ENCODE data around the gene EVC2.
"Not testable (repeated sequence)": the region's sequence is repeated elsewhere in the genome, so short reads cannot be mapped to it uniquely, and the experiment has no call there.

Gene EVC2

GRCh38 chr4:5746250-5746649 lies 37.9 kb upstream of the EVC2 start:
- DNase-seq, result no peak

DNA sequence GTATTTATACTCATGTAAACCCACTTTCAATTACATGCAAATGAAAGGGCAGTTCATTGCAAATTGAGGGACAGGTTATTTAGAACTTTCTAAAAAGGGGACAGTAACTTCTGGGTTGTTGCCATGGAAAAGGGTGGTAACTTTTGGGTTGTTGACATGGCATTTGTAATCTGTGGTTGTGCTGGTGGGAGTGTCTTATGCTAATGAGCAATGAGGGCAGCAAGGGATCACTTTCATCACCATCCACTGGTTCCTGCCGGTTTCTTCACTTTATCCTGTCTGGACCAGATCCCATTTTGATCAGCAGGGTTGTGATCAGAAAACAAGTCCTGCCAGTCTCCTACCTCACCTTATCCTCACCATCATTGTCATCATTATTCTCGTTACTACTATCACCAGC lies 34.6 kb upstream of the EVC2 start:
- no peak for DNase-seq

DNA sequence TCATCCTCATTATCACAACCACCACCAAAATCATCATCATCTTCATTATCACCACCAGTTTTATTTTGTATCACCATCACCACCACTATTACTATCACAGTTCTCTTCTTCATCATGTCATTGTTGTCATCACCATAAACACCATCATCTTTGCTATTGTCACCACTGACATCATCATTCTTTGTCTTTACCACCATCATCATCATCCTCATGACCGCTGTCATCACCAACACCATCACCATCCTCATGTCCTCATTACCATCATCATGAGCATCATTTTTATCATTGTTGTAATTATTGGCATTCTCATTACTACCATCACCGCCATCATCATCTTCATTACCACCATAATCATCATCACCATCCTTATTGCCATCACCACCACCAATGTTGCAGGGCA lies 34.0 kb upstream of the EVC2 start:
- no peak for DNase-seq

- DNase-seq, result no peak
Observed at GRCh38 chr4:5738061-5738460, 29.7 kb upstream of the EVC2 start.

- no peak for DNase-seq
Observed at GRCh38 chr4:5735463-5735862, 27.1 kb upstream of the EVC2 start.

DNA sequence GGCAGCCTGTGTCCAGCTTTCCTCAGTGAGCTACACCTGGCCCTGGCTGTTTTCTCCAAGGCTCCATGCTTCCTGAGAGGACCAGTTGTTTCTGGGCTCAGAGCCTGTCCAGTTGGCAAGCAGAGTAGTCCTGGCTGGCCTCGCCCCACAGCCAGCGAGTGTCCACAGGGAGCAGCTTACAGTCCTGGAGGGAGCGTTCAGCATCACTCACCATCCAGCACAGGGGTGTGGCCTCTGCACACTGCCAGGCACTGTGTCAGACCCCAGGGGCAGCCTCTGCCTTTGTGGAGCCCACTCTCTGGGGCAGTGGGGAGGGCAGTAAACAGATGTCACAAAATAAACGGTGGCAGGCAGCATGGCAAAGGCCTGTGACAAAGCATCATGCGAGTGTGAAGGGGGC lies 26.5 kb upstream of the EVC2 start:
- DNase-seq, result no peak

DNA sequence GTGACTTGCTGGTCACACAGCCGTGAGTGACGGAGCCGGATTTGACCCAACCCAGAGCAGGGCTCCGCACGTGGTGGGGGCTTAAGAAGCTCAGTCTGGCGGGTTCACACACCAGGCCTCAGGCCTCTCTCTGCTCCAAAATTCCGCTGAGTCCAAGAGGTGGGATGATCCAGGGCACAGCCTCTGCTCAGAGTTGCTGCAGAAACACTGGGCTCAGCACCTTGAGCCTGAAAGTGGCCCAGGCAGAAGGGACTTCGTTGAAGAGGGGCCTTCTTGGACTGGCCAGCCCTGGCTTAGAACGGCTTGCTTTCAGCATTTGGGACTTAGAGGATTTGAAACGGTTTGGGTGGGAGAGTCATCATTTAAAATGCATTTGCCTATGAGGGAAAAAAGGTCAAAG lies 23.8 kb upstream of the EVC2 start:
- DNase-seq, result no peak

GRCh38 chr4:5730993-5731990 lies 22.9 kb upstream of the EVC2 start:
- no peak for DNase-seq

DNA sequence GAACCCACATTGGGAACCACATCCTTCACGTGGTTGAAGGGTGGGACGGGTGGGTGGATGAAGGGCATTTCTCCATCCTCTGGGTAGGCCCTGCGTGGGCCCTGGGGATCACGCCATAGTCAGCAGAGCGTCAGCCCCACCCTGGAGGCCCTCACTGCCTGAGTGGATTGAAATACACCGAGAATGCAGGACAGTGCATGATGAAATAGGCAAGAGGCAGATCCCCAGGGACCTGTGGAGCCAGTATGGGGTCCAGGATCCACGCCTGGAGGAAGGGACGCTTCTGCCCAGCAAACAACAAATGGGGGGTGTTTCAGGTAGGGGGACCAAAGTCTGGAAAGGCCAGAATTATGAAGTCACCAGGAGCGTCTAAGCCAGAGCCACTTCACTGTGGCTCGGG lies 22.1 kb upstream of the EVC2 start:
- DNase-seq, result no peak

DNA sequence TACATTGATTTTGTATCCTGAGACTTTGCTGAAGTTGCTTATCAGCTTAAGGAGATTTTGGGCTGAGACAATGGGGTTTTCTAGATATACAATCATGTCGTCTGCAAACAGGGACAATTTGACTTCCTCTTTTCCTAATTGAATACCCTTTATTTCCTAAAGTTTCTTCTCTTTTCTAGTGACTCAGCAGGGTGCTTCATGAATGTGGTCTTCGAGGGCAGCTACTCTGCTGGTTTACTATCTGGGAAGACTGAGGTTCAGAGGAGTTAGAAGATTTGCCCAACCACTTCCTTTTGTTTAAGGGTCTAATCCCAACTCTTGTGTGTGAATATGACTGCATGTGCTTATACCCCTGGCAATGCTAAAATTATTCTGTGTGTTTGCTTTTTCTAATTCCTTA lies 20.1 kb upstream of the EVC2 start:
- not testable (repeated sequence) for DNase-seq

GRCh38 chr4:5724377-5724776 lies 16.0 kb upstream of the EVC2 start:
- DNase-seq, result no peak

DNA sequence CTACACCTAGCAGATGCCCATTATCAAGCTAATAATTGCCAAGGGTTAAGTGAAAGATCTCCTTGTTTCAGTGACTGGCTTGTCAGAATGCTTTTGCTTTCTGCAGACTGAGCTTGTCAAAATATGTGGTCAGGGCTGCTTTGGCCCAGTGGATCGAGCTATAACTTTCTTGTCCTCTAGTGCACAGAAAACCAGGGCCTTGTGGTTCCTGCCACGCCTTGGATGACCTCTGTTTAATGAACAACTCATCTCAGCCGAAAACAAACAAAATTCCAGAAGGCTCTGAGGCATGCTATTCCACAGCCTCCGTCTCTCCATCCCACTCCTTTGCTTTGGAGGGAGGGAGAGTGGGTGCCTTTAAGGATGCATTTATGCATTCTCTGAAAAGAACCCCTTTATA lies 14.0 kb upstream of the EVC2 start:
- DNase-seq, result no peak

GRCh38 chr4:5721923-5722322 lies 13.6 kb upstream of the EVC2 start:
- no peak for DNase-seq

GRCh38 chr4:5720980-5721379 lies 12.6 kb upstream of the EVC2 start:
- DNase-seq, result no peak

DNA sequence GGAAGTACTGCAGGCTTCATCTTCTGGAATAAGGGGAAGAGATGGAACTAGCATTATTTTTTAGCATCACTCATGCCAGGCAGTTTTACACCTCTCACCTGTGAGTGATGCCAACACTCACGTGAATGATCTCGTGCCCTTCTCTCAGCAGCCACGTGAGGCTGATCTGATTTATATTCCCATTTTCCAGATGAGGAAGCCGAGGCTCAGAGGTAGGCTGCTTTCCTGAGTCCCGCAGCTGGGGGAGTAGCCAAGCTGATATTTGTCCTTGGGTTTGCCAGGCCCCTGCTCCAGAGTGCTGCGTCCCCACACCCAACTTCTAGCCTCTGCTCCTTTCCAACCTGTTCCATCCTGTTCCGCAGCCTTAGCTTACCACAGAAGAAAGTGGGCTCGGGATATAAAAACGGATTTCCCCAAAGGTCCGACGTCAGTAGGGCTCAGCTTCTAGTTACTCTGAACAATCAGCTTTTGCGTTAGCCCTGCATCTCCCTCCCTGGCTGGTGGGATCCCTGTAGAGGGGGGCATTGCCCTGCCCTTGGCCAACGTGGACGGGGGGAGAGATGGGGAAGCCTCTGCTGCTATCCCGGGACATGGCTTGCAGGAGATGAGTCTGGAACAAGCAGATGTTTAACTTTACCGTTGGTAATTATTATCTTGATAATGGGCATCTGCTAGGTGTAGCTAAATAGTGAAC lies 11.9 kb upstream of the EVC2 start:
- DNase-seq, result no peak

DNA sequence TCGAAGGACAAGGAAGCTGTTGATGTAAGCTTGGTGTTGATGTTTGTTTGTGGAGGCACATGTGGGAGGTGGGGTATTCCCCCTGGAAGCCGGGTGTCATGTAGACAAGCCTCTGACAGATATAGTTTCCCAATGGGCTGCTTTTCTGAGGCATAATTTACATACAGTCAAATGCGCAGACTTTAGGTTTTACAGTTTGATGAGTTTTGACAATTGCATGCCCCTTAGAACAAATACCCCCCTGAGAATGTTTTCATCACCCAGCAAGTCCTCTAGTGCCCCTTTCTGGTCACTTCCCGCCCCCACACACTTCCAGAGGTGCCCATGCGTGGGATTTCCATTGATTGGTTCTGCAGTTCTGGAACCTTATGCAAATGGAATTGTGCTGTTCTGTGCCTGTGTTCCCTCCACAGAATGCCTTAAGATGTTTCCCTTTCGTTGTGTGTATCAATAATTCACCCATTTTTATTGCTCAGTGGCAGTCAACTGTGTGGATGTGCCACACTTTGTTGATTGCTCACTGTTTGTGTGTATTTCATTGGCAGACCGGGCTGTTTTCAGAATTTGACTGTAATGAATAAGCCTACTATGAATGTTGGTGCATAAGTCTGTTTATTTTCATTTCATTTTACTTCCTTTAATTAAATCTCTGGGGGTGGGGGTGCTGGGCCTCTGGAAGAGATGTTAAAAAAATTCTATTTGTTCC lies 11.1 kb upstream of the EVC2 start:
- DNase-seq, result no peak

GRCh38 chr4:5718411-5718810 lies 10.1 kb upstream of the EVC2 start:
- DNase-seq, result no peak

DNA sequence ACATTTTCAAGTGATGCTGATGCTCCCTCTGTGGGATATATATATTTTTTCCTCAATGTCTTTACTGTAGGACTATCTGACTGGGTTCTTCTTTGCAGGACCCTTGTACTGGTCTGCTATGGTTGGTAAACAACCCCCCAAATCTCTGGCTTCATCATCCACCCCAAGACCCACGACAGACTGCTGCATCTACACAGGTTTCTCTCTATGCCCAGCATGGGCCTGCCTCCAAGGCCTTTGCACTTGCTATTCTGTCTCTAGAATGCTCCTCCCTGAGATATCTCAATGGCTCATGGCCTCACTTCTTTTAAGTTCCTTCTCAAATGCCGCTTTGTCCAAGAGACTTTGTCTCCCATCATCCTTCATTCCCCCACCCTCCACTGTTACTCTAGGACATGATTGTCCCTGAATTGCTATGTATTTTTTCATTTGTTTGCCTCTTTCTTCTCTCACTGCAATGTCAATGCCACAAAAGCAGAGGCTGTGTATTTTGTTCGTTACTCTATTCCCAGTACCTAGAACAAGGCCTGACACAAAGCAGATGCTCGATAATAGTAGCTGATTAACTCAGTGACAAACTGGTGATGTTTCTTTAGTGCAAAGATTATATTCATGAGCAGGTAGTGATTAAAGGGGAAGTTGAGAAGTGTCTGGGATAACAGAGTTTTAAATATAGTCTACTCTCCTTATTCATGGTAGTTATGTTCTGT lies 9.2 kb upstream of the EVC2 start:
- no peak for DNase-seq

DNA sequence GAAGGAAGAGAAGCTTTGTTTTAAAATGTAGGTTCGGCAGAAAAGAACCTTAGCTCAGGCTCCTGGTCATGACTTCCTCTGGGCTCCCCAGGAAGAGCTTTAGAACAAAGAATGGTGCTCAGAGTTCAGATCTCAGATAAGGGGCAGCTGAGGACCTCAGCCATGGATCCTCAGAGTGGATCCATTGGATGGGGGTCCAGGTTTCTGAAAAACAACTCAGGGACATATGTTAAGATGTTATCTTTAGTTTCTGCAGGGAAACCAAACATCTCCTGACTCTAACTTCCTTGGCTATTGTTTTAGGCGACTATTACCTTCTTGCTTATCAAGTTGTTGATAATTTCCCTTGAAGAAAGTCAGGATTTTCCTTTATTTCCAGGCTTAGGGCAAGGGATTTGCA lies 8.0 kb upstream of the EVC2 start:
- no peak for DNase-seq

DNA sequence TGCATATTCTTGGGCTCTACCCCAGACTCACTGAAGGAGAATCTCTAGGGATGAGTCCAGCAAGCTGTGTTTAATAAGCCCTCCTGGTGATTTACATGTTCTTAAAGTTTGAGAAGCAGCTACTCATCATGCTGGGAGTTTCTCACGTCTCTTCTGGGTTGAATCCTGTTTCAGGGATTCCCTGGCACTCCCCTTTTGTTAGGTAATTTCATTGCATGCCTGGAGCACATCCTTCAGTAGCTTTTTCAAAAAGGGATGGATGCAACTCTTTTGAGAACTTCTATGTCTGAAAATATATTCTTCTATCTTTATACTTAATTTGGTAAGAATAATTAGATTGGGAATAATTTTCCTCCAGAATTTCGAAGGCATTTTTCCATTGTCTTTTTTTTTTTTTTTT lies 7.0 kb upstream of the EVC2 start:
- no peak for DNase-seq

- no peak for DNase-seq
Observed at GRCh38 chr4:5713861-5714260, 5.5 kb upstream of the EVC2 start.

DNA sequence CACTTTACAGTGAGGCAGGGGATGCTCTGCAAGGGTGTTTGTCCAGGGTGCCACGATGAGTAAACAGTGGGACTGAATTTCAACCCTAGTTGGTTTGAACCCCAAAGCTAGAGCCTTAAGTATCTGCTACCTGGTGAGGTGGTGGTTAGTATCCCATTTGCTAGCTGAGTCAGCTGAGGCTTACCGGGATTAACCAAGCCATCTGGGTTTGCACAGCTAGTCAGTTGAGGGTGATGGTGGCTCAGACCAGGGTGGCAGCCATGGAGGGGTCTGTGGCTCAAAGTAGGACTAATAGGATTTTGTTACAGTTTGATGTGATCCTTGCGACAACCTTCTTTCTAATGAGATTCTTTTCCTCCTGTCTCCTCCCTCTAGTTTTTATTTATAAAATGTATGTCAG lies 4.6 kb upstream of the EVC2 start:
- DNase-seq, result no peak

- DNase-seq, result no peak
Observed at GRCh38 chr4:5712517-5712916, 4.2 kb upstream of the EVC2 start.

All from activated CD4-positive, alpha-beta T cell treated with anti-CD3 and anti-CD28 coated beads for 1 hour (primary cell).